OCI-LY1 (cell line): ENCODE results near the gene SMLR1.

ENCODE experiments used
- H2AFZ ChIP-seq: fragments of 200-600 bp; sonication (generic), shearing (Covaris generic); 2 replicates; pipeline ENCODE4 v1.6.0; 2014; ENCODE audit warnings: antibody characterized with exemption, mild to moderate bottlenecking, low read length
- H3F3A ChIP-seq: fragments of 200-600 bp; sonication (generic), shearing (Covaris generic); 2 replicates; pipeline ENCODE4 v1.6.0; 2014; ENCODE audit warnings: mild to moderate bottlenecking, antibody characterized with exemption, low read length, moderate library complexity; ENCODE audit not compliant: insufficient read depth
- H3K27ac ChIP-seq: fragments of 200-600 bp; sonication (generic); 2 replicates; pipeline ENCODE4 v1.5.1; 2014; ENCODE audit warnings: low read length, mixed run types, mild to moderate bottlenecking, low read depth; ENCODE audit not compliant: poor library complexity, severe bottlenecking
- H3K27me3 ChIP-seq: fragments of 200-600 bp; sonication (generic); 2 replicates; pipeline ENCODE4 v1.6.0; 2014; ENCODE audit warnings: antibody characterized with exemption, mild to moderate bottlenecking, low read length, moderate library complexity; ENCODE audit not compliant: insufficient read depth
- H3K36me3 ChIP-seq: fragments of 200-600 bp; sonication (generic); 2 replicates; pipeline ENCODE4 v1.6.1; 2014; ENCODE audit warnings: mild to moderate bottlenecking, antibody characterized with exemption, low read length, moderate library complexity, mixed read lengths; ENCODE audit not compliant: insufficient read depth
- H3K4me1 ChIP-seq: fragments of 200-600 bp; sonication (generic); 2 replicates; pipeline ENCODE4 v1.5.1; 2014; ENCODE audit warnings: mild to moderate bottlenecking, low read length, moderate library complexity; ENCODE audit not compliant: insufficient read depth, severe bottlenecking
- H3K4me2 ChIP-seq: fragments of 200-600 bp; sonication (generic), shearing (Covaris generic); 2 replicates; pipeline ENCODE4 v1.6.1; 2014; ENCODE audit warnings: low read length
- H3K4me3 ChIP-seq: fragments of 200-600 bp; sonication (generic); 2 replicates; pipeline ENCODE4 v1.5.1; 2014; ENCODE audit warnings: low read length, low read depth, mild to moderate bottlenecking, mixed read lengths; ENCODE audit not compliant: poor library complexity, severe bottlenecking
- H3K79me2 ChIP-seq: fragments of 200-600 bp; shearing (Covaris generic); 2 replicates; pipeline ENCODE4 v1.6.1; 2016; ENCODE audit warnings: mixed run types, low read length, mixed read lengths; ENCODE audit not compliant: insufficient read depth
- H3K9ac ChIP-seq: fragments of 200-600 bp; sonication (generic), shearing (Covaris generic); 2 replicates; pipeline ENCODE4 v1.6.1; 2014; ENCODE audit warnings: mild to moderate bottlenecking, low read length, mixed read lengths
- H3K9me2 ChIP-seq: fragments of 200-600 bp; sonication (generic), shearing (Covaris generic); 2 replicates; pipeline ENCODE4 v1.6.1; 2014; ENCODE audit warnings: low read depth, mild to moderate bottlenecking, low read length, mixed read lengths
- H3K9me3 ChIP-seq: fragments of 200-600 bp; shearing (Covaris generic); 2 replicates; pipeline ENCODE4 v1.6.1; 2014; ENCODE audit warnings: low read length, mixed read lengths
- H4K20me1 ChIP-seq: fragments of 200-600 bp; sonication (generic), shearing (Covaris generic); 2 replicates; pipeline ENCODE4 v1.6.0; 2016; ENCODE audit warnings: mild to moderate bottlenecking, low read length; ENCODE audit not compliant: insufficient read depth
- CTCF ChIP-seq: fragments of 200-600 bp; sonication (generic), shearing (Covaris generic); IDR thresholded peaks from 2 replicates; pipeline ENCODE4 v1.5.1; 2017; ENCODE audit warnings: mild to moderate bottlenecking, antibody characterized with exemption, low read length, moderate library complexity, mixed read lengths
- EZH2 ChIP-seq: fragments of 200-600 bp; sonication (generic), shearing (Covaris generic); IDR thresholded peaks from 2 replicates; pipeline ENCODE4 v1.8.0; 2017; ENCODE audit warnings: borderline replicate concordance, mixed run types, mild to moderate bottlenecking, antibody characterized with exemption, low read length, moderate library complexity, mixed read lengths

The SMLR1 gene

GRCh38 chr6:130872250-130873095 is 45.3 kb downstream of the SMLR1 start:
- Histone ChIP-seq H3K27ac (no peak overlapping the region), H3K27me3 (no peaks in the 10 kb centered on the region), H3K9me3 (no peaks in the 10 kb centered on the region), H3K79me2 (no peaks in the 10 kb centered on the region), H3K36me3 (no peaks in the 10 kb centered on the region), H3K4me3 (no peak overlapping the region), H3K4me2 (no peak overlapping the region), H4K20me1 (no peaks in the 10 kb centered on the region), H3K9ac (no peak overlapping the region), H2AFZ (no peak overlapping the region), H3F3A (no peaks in the 10 kb centered on the region), H3K9me2 (no peaks in the 10 kb centered on the region), H3K4me1 (no peaks in the 10 kb centered on the region)
- TF ChIP-seq EZH2 (no peak), CTCF (peak; percentile 87)

GRCh38 chr6:130873746-130874145 is 46.5 kb downstream of the SMLR1 start:
- Histone ChIP-seq H3K79me2 (no peaks in the 10 kb centered on the region), H3K27ac (no peak overlapping the region), H3K9ac (no peak overlapping the region), H3K4me2 (no peak overlapping the region), H3K9me2 (no peaks in the 10 kb centered on the region), H4K20me1 (no peaks in the 10 kb centered on the region), H2AFZ (no peak overlapping the region), H3K4me1 (no peaks in the 10 kb centered on the region), H3K4me3 (no peak overlapping the region), H3F3A (no peaks in the 10 kb centered on the region), H3K9me3 (no peaks in the 10 kb centered on the region), H3K36me3 (no peaks in the 10 kb centered on the region), H3K27me3 (no peaks in the 10 kb centered on the region)
- no peak for TF ChIP-seq EZH2

GRCh38 chr6:130879826-130880225 is 52.6 kb downstream of the SMLR1 start:
- H3K79me2 ChIP-seq, result no peaks in the 10 kb centered on the region
- no peak overlapping the region for H3K9ac ChIP-seq
- H3K27ac ChIP-seq, result no peak overlapping the region
- H3K4me3 ChIP-seq, result no peak overlapping the region
- H3F3A ChIP-seq, result no peaks in the 10 kb centered on the region
- no peaks in the 10 kb centered on the region for H3K9me3 ChIP-seq
- H3K4me2 ChIP-seq, result no peak overlapping the region
- no peak overlapping the region for H2AFZ ChIP-seq
- TF ChIP-seq EZH2, result no peak
- no peak for TF ChIP-seq CTCF
- no peaks in the 10 kb centered on the region for H4K20me1 ChIP-seq
- no peaks in the 10 kb centered on the region for H3K36me3 ChIP-seq
- no peaks in the 10 kb centered on the region for H3K27me3 ChIP-seq
- H3K4me1 ChIP-seq, result no peaks in the 10 kb centered on the region
- H3K9me2 ChIP-seq, result no peaks in the 10 kb centered on the region

GRCh38 chr6:130882370-130882769 is 55.2 kb downstream of the SMLR1 start:
- no peaks in the 10 kb centered on the region for H3K27me3 ChIP-seq
- H3K36me3 ChIP-seq, result no peaks in the 10 kb centered on the region
- no peaks in the 10 kb centered on the region for H3K79me2 ChIP-seq
- 0 out of 2 replicates have a peak, but pooled peaks cover 2% of the 10 kb centered on the region for H4K20me1 ChIP-seq
- H3F3A ChIP-seq, result no peaks in the 10 kb centered on the region
- H3K9me3 ChIP-seq, result no peaks in the 10 kb centered on the region
- no peak overlapping the region for H3K4me3 ChIP-seq
- no peak overlapping the region for H3K4me2 ChIP-seq
- no peak overlapping the region for H3K27ac ChIP-seq
- H2AFZ ChIP-seq, result no peak overlapping the region
- no peaks in the 10 kb centered on the region for H3K9me2 ChIP-seq
- TF ChIP-seq EZH2, result no peak
- TF ChIP-seq CTCF, result no peak
- H3K4me1 ChIP-seq, result no peaks in the 10 kb centered on the region
- no peak overlapping the region for H3K9ac ChIP-seq
